ENCODE results near the gene ROBO1.

The ROBO1 gene

GRCh38 chr3:79148786-79149185 is 619.0 kb downstream of the ROBO1 start:
- DNase-seq, result no peak

- DNase-seq, result no peak
These were observed 621.8 kb downstream of the ROBO1 start for GRCh38 chr3:79146024-79146423.

GRCh38 chr3:79140708-79141107 is 627.1 kb downstream of the ROBO1 start:
- no peak for DNase-seq

- no peak for DNase-seq
These were observed 628.3 kb downstream of the ROBO1 start for GRCh38 chr3:79139395-79140068.

GRCh38 chr3:79125313-79125984 is 642.3 kb downstream of the ROBO1 start:
- DNase-seq, result no peak

GRCh38 chr3:79115458-79115857 is 652.3 kb downstream of the ROBO1 start:
- no peak for DNase-seq

GRCh38 chr3:79113876-79114275 is 653.9 kb downstream of the ROBO1 start:
- DNase-seq, result no peak

GRCh38 chr3:79111375-79112052 is 656.3 kb downstream of the ROBO1 start:
- DNase-seq, result no peak

- DNase-seq, result peak; percentile 24
These were observed 658.0 kb downstream of the ROBO1 start for GRCh38 chr3:79109754-79110153.

- no peak for DNase-seq
These were observed 664.5 kb downstream of the ROBO1 start for GRCh38 chr3:79103307-79103706.

GRCh38 chr3:79097964-79098660 is 669.7 kb downstream of the ROBO1 start:
- peak; percentile 27 for DNase-seq

- DNase-seq, result no peak
These were observed 673.1 kb downstream of the ROBO1 start for GRCh38 chr3:79094654-79095053.

GRCh38 chr3:79086514-79086913 is 681.3 kb downstream of the ROBO1 start:
- peak; percentile 87 for DNase-seq

- DNase-seq, result no peak
These were observed 682.6 kb downstream of the ROBO1 start for GRCh38 chr3:79085171-79085570.

GRCh38 chr3:79081335-79081734 is 686.5 kb downstream of the ROBO1 start:
- no peak for DNase-seq

- no peak for DNase-seq
These were observed 693.2 kb downstream of the ROBO1 start for GRCh38 chr3:79074558-79074957.

- DNase-seq, result no peak
These were observed 700.1 kb downstream of the ROBO1 start for GRCh38 chr3:79067734-79068133.

- DNase-seq, result no peak
These were observed 701.3 kb downstream of the ROBO1 start for GRCh38 chr3:79066481-79066880.

- DNase-seq, result no peak
These were observed 704.2 kb downstream of the ROBO1 start for GRCh38 chr3:79063624-79064023.

GRCh38 chr3:79057756-79058155 is 710.0 kb downstream of the ROBO1 start:
- no peak for DNase-seq

- DNase-seq, result peak; percentile 21
These were observed 711.3 kb downstream of the ROBO1 start for GRCh38 chr3:79056498-79056897.

- no peak for DNase-seq
These were observed 715.6 kb downstream of the ROBO1 start for GRCh38 chr3:79052054-79052681.

- no peak for DNase-seq
These were observed 720.2 kb downstream of the ROBO1 start for GRCh38 chr3:79047581-79047980.

Data from eye (tissue), 1 donor.